ENCODE measurements around the gene CACNA1C.
"Not testable (repeated sequence)": the region's sequence is repeated elsewhere in the genome, so short reads cannot be mapped to it uniquely, and the experiment has no call there.

CACNA1C gene

DNA sequence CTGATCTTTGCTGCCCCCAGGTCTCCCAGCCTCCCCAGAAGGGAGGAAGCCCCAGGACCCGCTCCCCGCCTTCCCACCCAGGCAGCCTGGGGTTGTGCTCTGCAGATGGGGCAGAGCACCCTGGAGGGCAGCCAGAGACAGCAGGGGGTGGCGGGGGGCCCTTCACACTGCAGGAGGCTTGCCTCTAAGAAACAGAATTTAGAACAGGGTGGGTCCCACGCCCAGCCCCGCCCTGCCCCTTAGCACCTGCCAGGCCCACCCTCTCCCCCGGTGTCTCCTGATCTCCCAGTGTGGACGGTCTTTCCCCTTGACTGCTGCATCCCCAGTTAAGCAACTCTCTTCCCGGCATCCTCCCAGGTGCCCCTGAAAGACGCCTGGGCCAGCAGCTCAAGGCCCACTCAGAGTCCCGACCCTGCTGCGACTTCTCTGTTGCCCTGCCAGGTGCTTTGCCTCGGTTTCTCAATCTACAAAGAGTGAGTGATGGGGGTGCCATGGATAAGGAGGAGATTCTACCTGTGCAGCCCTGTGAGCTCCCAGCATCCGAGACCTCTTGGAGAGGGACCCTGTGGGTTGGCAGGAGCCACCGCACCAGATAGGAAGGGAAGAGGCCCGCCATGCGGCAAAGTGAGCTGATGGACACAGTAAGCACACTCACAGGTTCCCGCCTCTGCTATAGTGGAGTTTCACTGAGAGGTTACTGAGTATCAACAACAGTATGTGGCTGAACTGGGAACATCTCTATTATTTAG, 414.8 kb downstream of the CACNA1C start:
- no peak for DNase-seq

DNA sequence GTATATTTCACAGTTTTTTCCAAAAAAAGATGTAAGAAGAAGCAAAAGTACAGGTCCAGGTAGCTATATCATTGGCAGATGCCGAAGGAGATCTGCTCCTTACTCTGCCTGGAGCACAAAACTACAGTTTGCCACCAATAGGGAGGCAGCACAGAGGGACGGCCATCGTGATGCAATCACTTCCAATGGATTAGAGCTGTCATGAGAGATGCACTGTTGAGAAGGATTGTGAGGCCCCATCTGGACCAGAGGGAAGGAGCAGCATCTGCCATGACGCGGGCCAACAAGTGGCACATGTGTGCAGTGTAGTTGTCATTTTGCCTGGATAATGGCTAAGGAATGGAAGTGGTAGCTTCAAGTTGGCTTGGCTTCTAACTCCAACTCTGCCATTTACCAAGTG, 423.2 kb downstream of the CACNA1C start:
- DNase-seq = peak; percentile 89

DNA sequence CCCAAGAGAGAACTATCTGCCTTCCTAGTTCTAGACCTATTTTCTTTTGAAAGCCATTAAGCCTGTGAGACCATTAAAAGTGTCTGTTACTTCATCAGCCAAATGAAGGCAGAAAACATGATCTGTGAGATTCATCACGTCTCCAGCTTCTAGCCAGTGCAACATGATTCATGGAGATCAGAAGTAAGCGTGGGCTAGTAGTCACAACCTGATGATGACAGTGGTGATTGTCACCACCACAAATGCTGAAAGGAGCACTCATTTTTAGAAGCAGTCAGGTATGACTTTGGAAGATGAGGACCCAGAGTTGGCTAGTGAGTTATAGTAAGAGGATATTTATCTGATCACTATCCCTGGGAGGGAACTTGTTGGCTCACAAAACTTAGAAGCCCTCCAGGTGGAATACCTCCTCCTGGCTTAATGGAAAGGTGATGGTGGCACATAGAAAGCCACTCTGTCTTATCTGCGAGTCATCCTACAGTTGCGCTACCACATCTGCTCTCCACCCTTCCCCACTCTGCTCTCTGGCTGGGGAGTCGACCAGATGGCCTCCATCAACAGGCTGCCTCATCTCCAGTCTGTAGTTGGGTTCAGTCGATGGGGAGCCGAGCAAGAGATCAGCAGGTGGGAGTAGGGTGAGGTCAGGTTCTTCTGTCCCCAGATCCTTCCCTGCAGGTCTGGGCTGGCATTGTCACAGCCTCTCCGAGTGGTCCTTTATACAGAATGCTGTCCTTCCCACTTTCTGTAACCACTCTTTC, 424.4 kb downstream of the CACNA1C start:
- no peak for DNase-seq

DNA sequence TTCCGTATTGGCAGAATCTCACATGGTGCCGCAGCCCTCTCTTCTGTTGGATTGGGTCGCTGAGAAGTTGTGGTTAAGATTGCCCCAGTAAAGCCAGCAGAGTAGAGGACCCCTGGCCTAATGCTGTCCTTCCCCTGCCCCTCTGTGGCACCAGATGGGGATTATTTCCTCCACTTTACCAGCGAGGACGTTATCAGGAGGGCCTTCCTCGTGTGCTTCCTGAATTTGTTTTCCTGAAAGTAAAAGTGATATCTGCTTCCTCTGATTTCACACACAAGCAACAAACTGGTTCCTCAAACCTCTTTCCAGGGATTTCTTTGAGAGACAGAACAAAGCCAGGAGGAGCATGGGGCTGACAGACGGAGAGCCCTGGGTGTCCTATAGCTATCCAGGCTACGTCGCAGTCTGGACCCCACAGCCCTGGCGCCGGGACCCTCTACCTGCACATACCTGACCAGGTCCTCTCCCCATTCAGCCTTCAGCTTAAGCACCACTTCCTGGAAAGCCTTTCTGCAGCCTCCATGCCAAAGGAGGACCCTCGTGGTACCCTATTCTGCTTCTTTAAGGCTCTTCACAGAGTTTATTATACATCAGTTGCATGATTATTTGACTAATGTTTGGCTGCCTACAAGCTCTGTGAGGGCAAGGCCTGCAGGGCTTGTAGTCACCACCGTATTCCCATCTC, 427.2 kb downstream of the CACNA1C start:
- DNase-seq = no peak

DNA sequence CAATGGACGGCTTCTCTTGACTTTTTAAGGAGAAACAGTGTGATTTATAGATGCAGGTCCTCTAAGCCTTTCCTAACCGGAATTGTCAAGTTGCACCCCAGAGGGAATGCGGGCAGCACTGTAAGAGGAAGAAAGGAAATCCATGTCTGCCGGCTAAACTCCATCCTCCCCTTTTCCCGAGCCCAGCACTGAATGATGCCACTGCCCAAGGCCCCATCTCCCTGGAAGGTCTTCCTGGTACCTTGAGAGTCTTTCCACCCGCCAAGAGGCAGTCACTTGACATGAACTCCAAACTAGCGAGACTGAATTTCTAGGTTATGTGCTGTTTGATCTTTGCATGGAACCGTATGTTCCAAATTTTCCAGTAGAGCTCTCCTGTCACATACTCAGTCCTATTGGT, 428.6 kb downstream of the CACNA1C start:
- DNase-seq = no peak

DNA sequence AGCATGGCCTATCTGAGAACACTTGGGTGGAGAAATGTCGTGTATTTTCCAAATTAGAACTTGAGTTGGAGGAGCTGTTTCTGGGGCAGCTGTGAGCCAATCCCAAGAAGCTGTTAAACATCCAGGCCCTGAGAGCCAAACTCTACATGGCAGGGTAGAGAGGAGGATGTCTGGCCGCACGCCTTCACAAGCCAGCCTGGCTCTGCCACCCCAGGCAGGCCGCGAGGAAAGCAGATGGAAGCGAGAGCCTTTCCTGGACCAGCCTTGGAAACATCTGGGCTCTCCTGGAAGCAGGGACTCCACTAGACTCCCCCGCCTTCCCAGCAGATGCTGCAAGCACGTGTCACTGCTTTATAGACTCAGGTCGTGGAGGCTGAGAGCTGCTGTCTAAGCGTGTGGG, 429.2 kb downstream of the CACNA1C start:
- peak; percentile 13 for DNase-seq

DNA sequence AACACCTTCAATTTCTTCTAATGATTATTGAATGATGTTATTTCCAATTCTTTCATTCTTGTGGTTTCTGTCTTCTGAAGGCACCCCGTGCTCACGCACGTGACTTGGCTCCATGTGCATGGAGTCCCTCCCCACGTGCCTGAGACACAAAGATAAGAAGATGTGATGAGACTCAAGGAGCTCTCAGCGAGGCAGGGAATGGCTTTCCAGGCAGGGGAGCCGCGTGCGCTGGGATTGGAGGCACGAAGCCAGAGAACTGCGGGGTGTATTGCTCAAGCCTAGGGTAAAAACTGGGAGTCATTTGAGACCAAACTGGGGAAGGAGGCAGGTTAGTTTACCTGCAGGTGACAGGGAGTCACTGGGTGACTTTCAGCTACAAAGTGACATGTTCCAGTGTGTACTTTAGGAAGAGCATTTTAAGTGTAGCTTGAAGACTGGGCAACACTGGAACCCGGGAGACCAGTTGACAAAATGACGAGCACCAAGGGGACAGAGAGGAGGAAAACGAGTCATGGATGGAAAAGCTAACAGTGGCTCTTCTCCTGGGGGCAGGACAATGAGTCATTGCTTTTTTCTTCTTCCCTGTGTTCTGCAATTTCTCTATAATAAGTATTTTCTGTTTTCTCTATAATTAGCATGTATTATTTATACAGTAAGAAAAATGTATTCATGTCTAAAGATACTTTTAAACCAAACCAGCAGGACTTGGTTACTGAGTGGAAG, 430.3 kb downstream of the CACNA1C start:
- DNase-seq = no peak

DNA sequence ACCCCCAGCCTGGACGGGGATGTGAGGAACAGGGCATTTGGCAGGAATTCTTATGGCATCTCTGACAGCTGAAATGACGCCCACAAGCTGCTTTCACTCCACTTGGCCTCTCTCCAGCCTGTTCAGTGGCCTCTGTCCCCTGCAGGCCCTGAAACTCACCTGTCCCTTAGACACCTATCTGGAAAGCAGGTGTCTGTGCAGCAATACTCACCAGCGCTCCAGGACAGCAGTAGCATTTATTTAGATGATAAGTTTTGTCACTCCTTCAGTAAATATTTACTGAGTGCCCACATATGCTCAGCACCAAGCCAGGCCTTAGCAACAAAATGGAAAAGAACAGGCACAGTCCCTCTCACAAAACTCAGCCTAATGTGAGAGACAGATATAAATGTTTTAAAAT, 430.9 kb downstream of the CACNA1C start:
- no peak for DNase-seq

DNA sequence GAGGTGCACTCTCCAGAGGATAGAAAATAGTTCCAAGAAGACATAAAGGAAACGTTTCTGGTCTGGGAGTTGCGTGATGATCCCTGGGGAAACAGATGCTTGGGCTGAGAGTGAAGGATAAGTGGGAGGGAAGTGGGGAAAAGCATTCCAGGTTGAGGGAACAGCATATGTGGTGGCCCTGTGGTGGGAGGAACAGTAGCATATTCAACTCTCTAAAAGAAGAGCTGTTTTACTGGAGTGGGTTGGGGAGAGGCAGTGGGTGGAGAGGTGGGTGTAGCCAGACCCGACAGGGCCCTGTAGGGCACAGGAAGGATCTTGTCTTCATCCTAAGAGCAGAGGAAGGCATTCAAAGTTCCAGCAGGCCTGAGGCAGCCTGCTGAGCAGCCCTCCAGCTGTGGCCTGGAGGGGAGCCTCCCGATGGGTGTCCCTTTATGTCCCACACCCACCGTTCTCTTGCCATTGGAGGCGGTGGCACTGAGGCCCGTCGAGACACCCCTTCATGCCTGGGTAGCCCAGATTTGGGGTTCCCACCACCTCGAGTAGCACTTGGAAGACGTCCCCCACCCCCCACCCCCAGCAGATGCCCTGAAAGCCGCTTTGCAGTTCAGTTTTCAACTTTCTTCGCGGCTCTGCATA, 431.5 kb downstream of the CACNA1C start:
- DNase-seq = no peak

DNA sequence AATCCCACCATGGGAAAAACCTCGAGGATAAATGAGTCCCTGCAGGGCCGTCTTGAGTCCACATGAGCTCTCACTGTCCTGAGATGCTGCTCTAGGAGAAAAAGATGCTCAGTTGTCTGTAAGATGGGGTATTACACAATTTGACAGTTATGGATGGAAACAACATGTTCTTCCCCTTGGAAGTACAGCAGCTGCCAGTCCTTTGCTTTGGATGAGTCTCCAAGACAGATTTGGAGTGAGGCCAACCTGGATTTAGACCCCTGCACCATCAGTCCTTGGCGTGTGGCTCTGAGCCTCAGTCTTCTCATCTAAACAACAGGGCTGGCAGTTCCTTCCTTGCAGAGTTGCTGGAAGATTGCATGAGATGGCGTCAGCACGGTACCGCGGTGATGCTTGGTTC, 432.9 kb downstream of the CACNA1C start:
- DNase-seq = peak; percentile 48

DNA sequence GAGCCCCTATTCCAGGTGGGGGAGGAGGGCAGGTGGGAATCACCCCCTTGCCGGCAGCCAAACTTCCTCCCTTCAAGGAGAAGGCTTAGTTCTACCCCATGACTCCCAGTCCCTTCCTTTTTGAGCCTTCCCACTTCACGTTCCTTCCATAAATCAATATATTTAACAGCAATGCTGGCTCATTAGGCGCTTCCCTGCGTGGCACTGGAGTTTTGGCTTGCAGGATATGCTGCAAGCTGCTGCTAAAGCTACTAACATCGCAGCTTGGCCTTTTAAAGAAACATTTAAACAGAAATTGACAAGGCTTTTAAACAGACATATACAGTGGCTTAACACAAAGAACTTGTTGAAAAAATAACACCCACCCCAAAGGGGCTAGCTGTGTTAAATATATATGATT, 434.0 kb downstream of the CACNA1C start:
- no peak for DNase-seq

DNA sequence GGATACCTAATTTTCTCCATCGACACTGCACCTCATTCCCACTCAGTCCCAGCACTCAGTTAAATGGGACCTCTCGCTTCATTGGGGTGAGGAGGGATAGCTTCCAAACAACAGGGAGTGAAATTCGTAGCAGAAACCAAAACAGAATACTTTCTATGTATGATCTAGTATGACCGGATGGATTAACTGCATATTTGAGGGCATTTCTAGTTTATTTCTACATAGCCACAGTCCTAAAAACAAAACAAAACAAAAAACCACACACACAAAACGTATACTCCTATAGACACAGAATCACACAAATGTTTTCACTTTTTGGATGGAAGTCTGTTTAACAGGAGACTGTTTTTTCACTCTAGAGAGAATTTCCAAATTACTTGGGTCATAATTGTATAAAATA, 434.5 kb downstream of the CACNA1C start:
- no peak for DNase-seq

DNA sequence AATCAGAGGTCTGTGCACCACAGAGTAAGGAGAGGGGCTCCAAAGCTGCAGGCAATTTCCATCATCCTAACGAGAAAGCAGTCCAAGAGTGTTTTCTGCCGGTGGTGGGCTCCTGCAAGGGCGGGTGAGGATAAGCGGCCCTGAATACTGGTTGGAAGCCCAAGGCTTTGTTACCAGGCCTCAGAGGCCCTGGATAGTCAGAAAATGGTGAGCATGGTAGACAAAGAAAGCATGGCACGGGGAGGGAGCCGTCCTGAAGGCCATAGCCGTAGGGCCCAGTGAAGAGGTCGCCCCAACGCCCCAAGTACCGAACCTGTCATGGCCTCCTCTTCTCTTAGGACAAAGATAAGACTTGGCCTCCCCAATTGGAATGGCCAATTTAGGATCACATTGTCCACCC, 435.3 kb downstream of the CACNA1C start:
- DNase-seq = no peak

DNA sequence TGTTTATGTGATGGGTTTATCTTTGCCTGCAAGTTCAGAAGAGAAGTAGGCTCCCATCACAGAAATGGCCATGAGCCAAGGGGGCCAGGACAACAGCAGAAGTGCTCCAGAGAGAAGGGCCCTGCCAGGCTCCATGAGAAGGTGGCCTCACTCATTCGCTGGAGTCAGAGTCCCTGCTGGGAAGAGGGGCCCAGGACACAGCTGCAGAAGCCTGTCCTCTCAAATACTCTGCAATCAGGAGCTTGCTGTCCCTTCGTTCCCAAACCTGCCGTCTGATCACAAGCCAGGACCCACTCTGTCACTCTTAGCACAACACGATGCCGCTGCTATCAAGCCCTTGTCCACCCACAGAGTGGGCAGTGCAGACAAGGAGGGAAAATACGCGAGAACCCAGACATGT, 435.8 kb downstream of the CACNA1C start:
- no peak for DNase-seq

DNA sequence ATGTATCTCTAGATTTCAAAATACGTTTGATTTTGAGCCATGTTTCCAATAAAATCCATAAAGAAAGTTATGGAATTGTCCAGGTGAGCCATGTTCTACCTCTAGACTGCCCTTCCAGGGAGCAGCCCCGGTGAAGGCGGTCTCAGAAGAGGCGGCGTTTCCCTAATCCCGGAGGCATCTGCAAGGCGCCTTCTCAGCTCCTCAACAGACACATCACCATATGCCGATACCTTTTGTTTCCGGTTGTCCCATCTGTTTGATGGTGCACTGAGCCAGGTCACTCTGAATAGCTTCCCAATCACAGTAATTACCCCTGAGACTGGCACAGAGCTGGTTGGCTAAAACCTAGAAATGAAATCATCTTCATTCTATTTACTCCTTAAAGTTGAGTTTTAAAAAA, 436.5 kb downstream of the CACNA1C start:
- DNase-seq = peak; percentile 77

DNA sequence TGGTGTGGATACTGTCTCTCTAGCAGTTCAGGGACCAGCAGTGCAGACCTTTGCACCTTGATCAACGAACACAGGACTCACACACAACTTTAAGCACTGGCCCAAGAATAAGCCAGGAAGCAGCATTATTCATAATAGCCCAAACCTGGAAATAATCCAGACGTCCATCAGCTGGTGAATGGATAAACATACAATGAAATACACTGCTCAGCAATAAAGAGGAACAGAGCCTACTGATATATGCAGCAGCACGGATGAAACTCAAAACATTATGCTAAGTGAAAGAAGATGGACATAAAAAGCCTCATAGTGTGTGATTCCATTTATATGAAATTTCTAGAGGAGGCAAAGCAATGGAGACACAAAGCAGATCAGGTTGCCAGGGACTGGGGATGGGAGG, 438.0 kb downstream of the CACNA1C start:
- DNase-seq = no peak

DNA sequence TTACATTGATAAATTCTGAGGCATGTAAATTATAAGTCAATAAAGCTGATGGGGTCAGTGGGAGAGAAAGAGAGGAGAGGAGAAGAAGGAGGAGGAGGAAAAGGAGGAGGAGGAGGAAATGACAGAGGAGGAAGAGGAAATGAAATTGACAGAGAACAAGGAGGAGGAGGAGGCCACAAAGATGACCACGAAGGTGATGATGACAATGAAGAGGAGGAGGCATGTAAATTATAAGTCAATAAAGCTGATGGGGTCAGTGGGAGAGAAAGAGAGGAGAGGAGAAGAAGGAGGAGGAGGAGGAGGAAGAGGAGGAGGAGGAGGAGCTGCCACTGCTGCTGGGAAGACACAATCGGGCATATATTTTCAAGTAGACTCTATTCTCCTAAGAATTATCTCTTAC, 438.6 kb downstream of the CACNA1C start:
- not testable (repeated sequence) for DNase-seq

DNA sequence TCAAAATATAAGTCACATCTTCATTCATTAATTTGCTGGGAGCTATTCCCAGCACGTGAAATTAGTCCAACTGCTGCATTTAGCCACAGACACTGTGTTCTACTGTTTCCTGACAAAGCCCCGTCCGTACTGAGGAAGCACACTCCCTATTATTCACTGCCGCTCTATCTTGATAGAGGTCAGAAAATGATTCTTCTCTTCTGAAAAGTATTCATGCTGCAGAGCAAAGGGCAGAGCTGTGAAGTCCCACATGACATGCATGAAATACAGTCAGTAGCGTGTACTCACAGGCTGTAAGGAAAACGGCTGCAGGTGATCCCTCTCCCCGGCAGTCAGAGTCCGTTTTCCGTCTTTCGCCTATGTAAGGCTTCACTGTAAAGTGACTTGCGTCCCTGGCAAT, 439.4 kb downstream of the CACNA1C start:
- DNase-seq = no peak

DNA sequence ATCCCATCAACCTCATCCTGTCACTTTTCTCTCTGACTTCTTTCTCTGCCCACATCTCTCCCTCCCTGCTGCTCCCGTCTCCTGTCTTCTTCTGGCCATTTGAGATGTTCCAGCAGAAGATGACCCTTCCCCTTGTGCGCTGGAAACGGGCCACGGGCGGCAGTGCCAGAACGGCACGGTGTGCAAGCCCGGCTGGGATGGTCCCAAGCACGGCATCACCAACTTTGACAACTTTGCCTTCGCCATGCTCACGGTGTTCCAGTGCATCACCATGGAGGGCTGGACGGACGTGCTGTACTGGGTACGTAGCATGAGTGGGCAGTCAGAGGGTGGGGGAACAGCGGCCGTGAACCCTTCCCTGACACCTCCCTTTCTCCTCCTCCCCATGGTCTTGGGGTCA, 440.3 kb downstream of the CACNA1C start:
- no peak for DNase-seq

DNA sequence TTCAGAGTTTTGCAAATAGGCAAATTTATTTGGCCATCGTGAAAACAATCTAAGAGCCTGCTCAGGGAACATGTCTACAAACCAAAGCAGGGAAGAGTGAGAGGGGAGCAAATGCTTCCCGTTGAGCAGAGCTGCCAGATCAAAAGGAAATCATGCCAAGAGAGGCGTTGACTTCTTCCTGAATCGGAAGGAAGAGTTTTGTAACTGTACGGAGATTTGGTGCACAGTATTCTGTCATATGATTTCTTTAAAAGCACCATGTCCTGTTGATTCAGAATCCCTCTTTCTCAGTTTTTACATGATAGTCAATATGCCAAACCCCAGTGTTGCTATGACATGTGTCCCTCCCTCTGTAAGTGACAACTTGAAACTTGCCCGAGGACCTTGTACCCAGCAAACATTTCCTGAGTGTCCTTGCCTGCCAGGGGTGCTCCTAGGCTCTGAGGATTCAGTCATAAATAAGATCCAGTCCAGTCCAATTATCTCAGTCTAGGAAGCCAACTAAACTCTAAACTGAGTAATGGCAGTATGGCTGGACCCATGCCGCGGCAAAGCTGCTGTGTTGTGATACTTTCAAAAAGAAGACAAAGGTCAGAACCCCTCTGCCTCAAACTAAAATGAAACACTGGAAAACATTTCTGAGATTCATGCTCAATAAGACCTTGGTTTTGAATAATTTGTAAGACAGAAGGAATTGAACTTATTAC, 441.9 kb downstream of the CACNA1C start:
- no peak for DNase-seq

DNA sequence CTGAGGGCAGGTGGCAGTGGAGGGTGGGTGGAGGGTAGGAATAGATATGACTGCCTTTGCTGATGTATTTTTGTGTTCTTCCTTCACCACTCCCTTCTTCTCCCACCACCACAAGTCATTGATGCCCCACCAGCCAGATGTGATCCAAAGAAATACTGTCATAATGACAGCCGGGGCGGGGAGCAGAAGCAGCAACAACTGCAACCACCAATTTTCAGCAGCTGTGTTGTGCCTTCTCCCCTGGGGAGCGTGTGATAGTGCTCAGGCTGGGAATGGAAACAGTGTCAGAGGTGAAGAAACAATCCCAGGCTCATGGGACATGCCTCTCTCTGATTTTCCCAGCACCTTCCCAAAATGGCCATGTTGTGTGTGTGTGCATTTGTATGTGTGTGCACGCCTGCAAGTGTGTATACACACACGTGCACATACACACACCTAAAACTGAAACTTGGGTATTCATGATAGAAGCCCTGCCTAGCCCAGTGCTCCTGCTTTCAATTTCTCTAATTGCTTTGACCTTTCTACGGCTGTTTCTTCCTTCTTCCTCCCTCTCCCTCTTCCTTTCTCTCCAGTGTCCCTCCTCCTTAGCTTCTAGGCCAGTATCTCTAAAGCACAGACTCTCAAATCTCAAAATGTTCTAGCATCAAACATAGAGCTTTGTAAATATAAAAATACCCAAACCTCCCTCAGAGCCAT, 442.8 kb downstream of the CACNA1C start:
- DNase-seq = no peak

Data from NCI-H524 treated with DMSO at 0.1 percent for 48 hours (cell line).